ENCODE results near the gene TMX2.

The TMX2 gene

GRCh38 chr11:57751676-57752253 lies 39.4 kb downstream of the TMX2 start, which contains the start of gene BTBD18:
TSS of gene BTBD18 (minus strand) at chr11:57751819. CDS start at chr11:57751188, 631 bp downstream.
- H3K4me3 ChIP-seq (ENCODE audit: low read depth, low read length), result no peak within 1 kb of the TSS
- in situ Hi-C loops (cut with HindIII; ENCODE audit: low sequenced_read_pairs), result no loop called here
- peak; percentile 64 for DNase-seq (ENCODE audit: low read depth, low spot score)
- TF ChIP-seq CTCF (IDR thresholded peaks at IDR 0.05; ENCODE audit: low read depth, low read length), result peak; percentile 65

- in situ Hi-C loops (cut with HindIII; ENCODE audit: low sequenced_read_pairs), result no loop called here
- TF ChIP-seq CTCF (IDR thresholded peaks at IDR 0.05; ENCODE audit: low read depth, low read length), result no peak
- no peak for DNase-seq (ENCODE audit: low read depth, low spot score)
- H3K4me3 ChIP-seq (ENCODE audit: low read depth, low read length), result no peak overlapping the region
Observed at GRCh38 chr11:57752954-57753353, 40.6 kb downstream of the TMX2 start.

- in situ Hi-C loops (cut with HindIII; ENCODE audit: low sequenced_read_pairs), result no loop called here
- DNase-seq (ENCODE audit: low read depth, low spot score), result no peak
- no peak overlapping the region for H3K4me3 ChIP-seq (ENCODE audit: low read depth, low read length)
- TF ChIP-seq CTCF (IDR thresholded peaks at IDR 0.05; ENCODE audit: low read depth, low read length), result no peak
Observed at GRCh38 chr11:57758174-57758573, 45.8 kb downstream of the TMX2 start.

GRCh38 chr11:57761301-57762234 lies 49.2 kb downstream of the TMX2 start, which contains the start of gene CTNND1:
TSS of gene CTNND1 (plus strand) at chr11:57761802. CDS start at chr11:57791479, 29,677 bp downstream.
- peak; percentile 11 for TF ChIP-seq CTCF (IDR thresholded peaks at IDR 0.05; ENCODE audit: low read depth, low read length)
- DNase-seq (ENCODE audit: low read depth, low spot score), result peak; percentile 99
- in situ Hi-C loops (cut with HindIII; ENCODE audit: low sequenced_read_pairs), result no loop called here
- H3K4me3 ChIP-seq (ENCODE audit: low read depth, low read length), result peak within 1 kb of the TSS; percentile 96

GRCh38 chr11:57762235-57762861 lies 50.0 kb downstream of the TMX2 start:
- in situ Hi-C loops (cut with HindIII; ENCODE audit: low sequenced_read_pairs), result no loop called here
- no peak for TF ChIP-seq CTCF (IDR thresholded peaks at IDR 0.05; ENCODE audit: low read depth, low read length)
- DNase-seq (ENCODE audit: low read depth, low spot score), result peak; percentile 29
- peak overlapping the region; percentile 96 for H3K4me3 ChIP-seq (ENCODE audit: low read depth, low read length)

GRCh38 chr11:57763568-57763967 lies 51.2 kb downstream of the TMX2 start:
- in situ Hi-C loops (cut with HindIII; ENCODE audit: low sequenced_read_pairs), result no loop called here
- TF ChIP-seq CTCF (IDR thresholded peaks at IDR 0.05; ENCODE audit: low read depth, low read length), result peak; percentile 52
- peak; percentile 58 for DNase-seq (ENCODE audit: low read depth, low spot score)
- peak overlapping the region; percentile 96 for H3K4me3 ChIP-seq (ENCODE audit: low read depth, low read length)

Measured in astrocyte of the spinal cord (primary cell).